WTC11 (cell line): ENCODE results near the gene GSX1. TPM values are rescaled to one million over a fixed set of nuclear protein-coding genes. Genes with fewer than 3 reads are reported as not detected.
A peak's percentile ranks its signal among the peaks of the same experiment; 100 is the strongest.

Experiments
- ATAC-seq: fragments of 200-7000 bp; cut with Tn5 transposase; 2 replicates; pipeline ENCODE4 v1.10.0; 2021; ENCODE audit warnings: mild to moderate bottlenecking, moderate library complexity
- CTCF ChIA-PET: fragments of 300-600 bp; sonication (Branson Sonifier 250); formaldehyde crosslinking; loops from one replicate; lab custom pipeline; 2021; ENCODE audit warnings: antibody characterized with exemption; lab: Charles Lee
- POLR2A ChIA-PET: fragments of 350-600 bp; sonication (Branson Sonifier 250); formaldehyde crosslinking; loops from one replicate; lab custom pipeline; 2021; ENCODE audit warnings: antibody characterized with exemption; lab: Charles Lee
- DNase-seq: peaks from one replicate; pipeline ENCODE4 v3.0.0; 2021; ENCODE audit warnings: low spot score
- H3K27ac Mint-ChIP-seq: 2 replicates; pipeline ENCODE4 v1.8.0; 2021; ENCODE audit warnings: mixed read lengths
- H3K27me3 Mint-ChIP-seq: 2 replicates; pipeline ENCODE4 v1.8.0; 2021; ENCODE audit warnings: low read depth, mild to moderate bottlenecking, moderate library complexity, mixed read lengths
- H3K36me3 Mint-ChIP-seq: 2 replicates; pipeline ENCODE4 v1.8.0; 2021; ENCODE audit warnings: mixed read lengths
- H3K4me1 Mint-ChIP-seq: 2 replicates; pipeline ENCODE4 v1.8.0; 2022; ENCODE audit warnings: mixed read lengths
- H3K4me3 Mint-ChIP-seq: 2 replicates; pipeline ENCODE4 v1.8.0; 2021; ENCODE audit warnings: mild to moderate bottlenecking, moderate library complexity, mixed read lengths
- H3K9me3 Mint-ChIP-seq: 2 replicates; pipeline ENCODE4 v1.8.0; 2021; ENCODE audit warnings: mixed read lengths
- FOXJ3 ChIP-seq: sonication (generic); formaldehyde crosslinking; IDR thresholded peaks from 2 replicates; pipeline ENCODE4 v1.9.0; 2021; ENCODE audit warnings: missing genetic modification reagents, mild to moderate bottlenecking, borderline replicate concordance
- NFYB ChIP-seq: sonication (generic); formaldehyde crosslinking; conservative IDR thresholded peaks from 2 replicates; pipeline ENCODE4 v1.8.0; 2022; ENCODE audit warnings: low read depth, missing genetic modification reagents
- PRDM15 ChIP-seq: sonication (generic); formaldehyde crosslinking; IDR thresholded peaks from 2 replicates; pipeline ENCODE4 v1.8.0; 2022; ENCODE audit warnings: missing genetic modification reagents
- SP1 ChIP-seq: sonication (generic); formaldehyde crosslinking; conservative IDR thresholded peaks from 2 replicates; pipeline ENCODE4 v1.8.1; 2022; ENCODE audit warnings: missing genetic modification reagents
- USF2 ChIP-seq: sonication (generic); formaldehyde crosslinking; IDR thresholded peaks from 2 replicates; pipeline ENCODE4 v1.8.1; 2023; ENCODE audit warnings: mild to moderate bottlenecking, missing genetic modification reagents, moderate library complexity
- ZNF281 ChIP-seq: sonication (generic); formaldehyde crosslinking; IDR thresholded peaks from 2 replicates; pipeline ENCODE4 v1.8.0; 2023; ENCODE audit warnings: mild to moderate bottlenecking, missing genetic modification reagents
- total RNA-seq: library from RNA; stranded (reverse); gene quantifications from 3 replicates; pipeline ENCODE4 v1.2.3, GENCODE V29; 2021
- TF ChIP-seq, protein P1 (sequence below): fragments of 250-450 bp; sonication (Bioruptor Pico); conservative IDR thresholded peaks from 2 replicates; pipeline ENCODE4 v1.9.0; 2021; ENCODE audit warnings: mild to moderate bottlenecking
- TF ChIP-seq, protein P2 (sequence below): sonication (generic); formaldehyde crosslinking; IDR thresholded peaks from 2 replicates; pipeline ENCODE4 v1.8.1; 2022; ENCODE audit warnings: low read depth, missing genetic modification reagents, borderline replicate concordance
- TF ChIP-seq, protein P3 (sequence below): sonication (generic); formaldehyde crosslinking; IDR thresholded peaks from 2 replicates; pipeline ENCODE4 v1.8.0; 2022; ENCODE audit warnings: mild to moderate bottlenecking, missing genetic modification reagents

GSX1 gene
- total RNA-seq, 1 experiment from 2014 or later: not detected

DNA sequence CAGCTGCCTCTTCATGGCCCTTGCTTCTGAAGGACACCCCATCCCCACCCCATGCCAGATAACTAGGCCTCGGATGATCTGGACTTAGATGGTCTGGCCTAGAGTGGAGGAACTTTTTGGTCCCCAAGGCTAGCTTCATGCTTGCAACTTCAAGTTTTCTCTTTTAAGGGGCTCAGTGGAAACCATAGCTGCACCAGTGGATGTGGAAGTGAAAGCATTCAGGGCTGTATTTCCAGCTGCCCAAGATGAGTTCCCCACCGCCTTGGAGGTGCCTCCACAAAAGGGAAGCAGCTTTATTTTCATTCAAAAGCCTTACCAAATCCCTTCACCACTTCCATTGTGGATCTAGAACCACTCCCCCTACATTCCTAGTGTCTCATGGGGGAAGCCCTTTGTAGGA lies 17.6 kb upstream of the GSX1 start:
- DNase-seq (no peak), ATAC-seq (no peak)
- Mint-ChIP-seq H3K27me3 (peaks cover 68% of the 10 kb centered on the region), H3K4me3 (no peak overlapping the region), H3K9me3 (no peaks in the 10 kb centered on the region)
- ChIA-PET CTCF (interaction anchor here (1.0 to 8.7 kb wide), 5 partner anchors 9 to 179 kb away, joined by 3 to 112 read pairs (median 4); no protein-coding TSS in a partner anchor), POLR2A (no interaction called here)
- TF ChIP-seq, protein P1, sequence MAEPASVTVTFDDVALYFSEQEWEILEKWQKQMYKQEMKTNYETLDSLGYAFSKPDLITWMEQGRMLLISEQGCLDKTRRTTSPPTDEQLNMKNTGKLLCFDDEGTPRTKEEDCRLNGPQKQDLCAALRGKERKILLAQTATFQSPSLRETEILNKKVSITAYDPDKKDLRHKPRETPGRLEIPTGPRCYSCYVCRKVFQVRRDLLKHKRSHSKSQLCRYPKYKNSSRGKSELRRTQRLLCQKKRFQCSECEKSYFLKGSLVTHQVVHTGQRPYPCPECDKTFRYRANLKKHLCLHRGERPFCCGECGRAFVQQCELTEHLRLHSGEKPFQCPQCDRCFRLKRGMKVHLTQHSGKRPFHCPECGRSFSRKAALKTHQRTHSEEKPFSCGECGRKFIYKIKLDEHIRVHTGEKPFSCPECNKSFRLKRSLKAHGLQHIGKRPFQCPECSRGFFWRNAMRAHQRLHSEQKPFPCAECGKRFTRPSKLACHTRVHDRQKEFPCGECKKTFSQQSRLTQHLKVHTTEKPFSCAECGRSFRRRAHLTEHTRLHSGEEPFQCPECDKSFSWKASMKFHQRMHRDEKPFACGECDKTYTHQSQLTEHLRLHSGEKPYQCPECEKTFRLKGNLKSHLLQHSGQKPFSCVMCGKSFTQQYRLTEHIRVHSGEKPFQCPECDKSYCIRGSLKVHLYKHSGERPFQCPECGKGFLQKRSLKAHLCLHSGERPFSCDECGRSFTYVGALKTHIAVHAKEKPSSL: no peak
- TF ChIP-seq ZNF281 (CRISPR knock-in tag) (no peak), NFYB (CRISPR knock-in tag) (no peak), FOXJ3 (no peak)
- TF ChIP-seq, protein P2, sequence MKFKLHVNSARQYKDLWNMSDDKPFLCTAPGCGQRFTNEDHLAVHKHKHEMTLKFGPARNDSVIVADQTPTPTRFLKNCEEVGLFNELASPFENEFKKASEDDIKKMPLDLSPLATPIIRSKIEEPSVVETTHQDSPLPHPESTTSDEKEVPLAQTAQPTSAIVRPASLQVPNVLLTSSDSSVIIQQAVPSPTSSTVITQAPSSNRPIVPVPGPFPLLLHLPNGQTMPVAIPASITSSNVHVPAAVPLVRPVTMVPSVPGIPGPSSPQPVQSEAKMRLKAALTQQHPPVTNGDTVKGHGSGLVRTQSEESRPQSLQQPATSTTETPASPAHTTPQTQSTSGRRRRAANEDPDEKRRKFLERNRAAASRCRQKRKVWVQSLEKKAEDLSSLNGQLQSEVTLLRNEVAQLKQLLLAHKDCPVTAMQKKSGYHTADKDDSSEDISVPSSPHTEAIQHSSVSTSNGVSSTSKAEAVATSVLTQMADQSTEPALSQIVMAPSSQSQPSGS (CRISPR knock-in tag): no peak
- TF ChIP-seq, protein P3, sequence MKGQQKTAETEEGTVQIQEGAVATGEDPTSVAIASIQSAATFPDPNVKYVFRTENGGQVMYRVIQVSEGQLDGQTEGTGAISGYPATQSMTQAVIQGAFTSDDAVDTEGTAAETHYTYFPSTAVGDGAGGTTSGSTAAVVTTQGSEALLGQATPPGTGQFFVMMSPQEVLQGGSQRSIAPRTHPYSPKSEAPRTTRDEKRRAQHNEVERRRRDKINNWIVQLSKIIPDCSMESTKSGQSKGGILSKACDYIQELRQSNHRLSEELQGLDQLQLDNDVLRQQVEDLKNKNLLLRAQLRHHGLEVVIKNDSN (CRISPR knock-in tag): no peak
- TF ChIP-seq, all 79 proteins: peak for 0
- no peaks in the 10 kb centered on the region for H3K36me3 Mint-ChIP-seq
- peaks cover 22% of the 10 kb centered on the region for H3K4me1 Mint-ChIP-seq
- H3K27ac Mint-ChIP-seq: no peak overlapping the region

DNA sequence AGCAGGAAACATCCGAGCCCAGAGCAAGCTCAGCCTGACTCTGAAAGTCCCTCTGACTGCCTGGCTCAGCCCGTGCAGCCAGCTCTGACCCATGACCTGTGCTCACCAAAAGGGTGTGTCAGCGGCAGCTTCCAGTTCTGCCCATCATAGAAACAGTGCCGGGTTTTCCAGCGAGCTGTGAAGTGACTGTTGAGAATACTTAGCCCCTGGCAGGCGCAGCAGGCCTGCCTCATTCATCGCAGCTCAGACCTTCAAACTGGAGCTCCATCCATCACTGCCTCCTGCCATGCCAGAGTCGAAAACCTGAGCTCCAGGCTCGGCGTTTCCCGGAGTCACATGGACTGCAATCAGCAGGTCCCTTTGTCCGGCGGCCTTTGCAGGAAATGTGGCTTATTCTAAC lies 16.3 kb upstream of the GSX1 start:
- no peaks in the 10 kb centered on the region for H3K9me3 Mint-ChIP-seq
- peaks cover 21% of the 10 kb centered on the region for H3K4me1 Mint-ChIP-seq
- H3K27ac Mint-ChIP-seq: no peak overlapping the region
- H3K36me3 Mint-ChIP-seq: no peaks in the 10 kb centered on the region
- no peak for TF ChIP-seq SP1
- TF ChIP-seq PRDM15: peak; percentile 92
- peak; percentile 58; the same call in 1 of the 2 replicates for TF ChIP-seq USF2
- CTCF ChIA-PET: interaction anchor here (0.6 to 8.7 kb wide), 11 partner anchors 15 to 414 kb away, joined by 3 to 112 read pairs (median 4); no protein-coding TSS in a partner anchor
- H3K4me3 Mint-ChIP-seq: no peak overlapping the region
- peaks cover 71% of the 10 kb centered on the region for H3K27me3 Mint-ChIP-seq
- POLR2A ChIA-PET: interaction anchor here (1.2 kb wide), 1 partner anchor 21 kb away, joined by 3 read pairs; no protein-coding TSS in a partner anchor
- DNase-seq: peak; percentile 29
- ATAC-seq: peak; percentile 83
